CD8-positive, alpha-beta memory T cell (primary cell): ENCODE measurements around the gene SH3BP5. TPM values are rescaled to one million over a fixed set of nuclear protein-coding genes. Genes with fewer than 3 reads are reported as not detected.
A peak's percentile ranks its signal among the peaks of the same experiment; 100 is the strongest.

ENCODE experiments used
- CTCF ChIA-PET: fragments of 350-600 bp; sonication (Branson Sonifier 250); formaldehyde crosslinking; loops from one replicate; lab custom pipeline; 2021; ENCODE audit warnings: antibody characterized with exemption; lab: Charles Lee
- POLR2A ChIA-PET: fragments of 350-600 bp; sonication (Branson Sonifier 250); formaldehyde crosslinking; loops from one replicate; lab custom pipeline; 2021; ENCODE audit warnings: antibody characterized with exemption; lab: Charles Lee
- DNase-seq, 5 donors: peaks; one replicate each; pipeline versions ENCODE4 v3.0.0 to v3.0.0-alpha.2; 2020 to 2022; ENCODE audit warnings: mixed read lengths in 1 of 5
- H3K27ac ChIP-seq: one replicate; pipeline ENCODE4 v1.7.0; 2013; ENCODE audit warnings: low read depth, mild to moderate bottlenecking, low read length, moderate library complexity
- H3K27me3 ChIP-seq: 2 replicates; pipeline ENCODE4 v1.7.0; 2013; ENCODE audit warnings: low read length, mild to moderate bottlenecking; ENCODE audit not compliant: insufficient read depth, poor library complexity, severe bottlenecking
- H3K36me3 ChIP-seq: 2 replicates; pipeline ENCODE4 v1.7.0; 2013; ENCODE audit warnings: mild to moderate bottlenecking, low read length, moderate library complexity; ENCODE audit not compliant: insufficient read depth
- H3K4me1 ChIP-seq: 2 replicates; pipeline ENCODE4 v1.7.0; 2013; ENCODE audit warnings: mild to moderate bottlenecking, low read length, moderate library complexity; ENCODE audit not compliant: insufficient read depth
- H3K4me3 ChIP-seq: 2 replicates; pipeline ENCODE4 v1.7.0; 2013; ENCODE audit warnings: mild to moderate bottlenecking, low read length
- H3K9me3 ChIP-seq: 2 replicates; pipeline ENCODE4 v1.7.0; 2013; ENCODE audit warnings: mild to moderate bottlenecking, low read length
- H3K27ac Mint-ChIP-seq, 8 donors: one replicate each; pipeline ENCODE4 v1.8.0; 2020 to 2021; ENCODE audit warnings: mixed read lengths in 8 of 8, mild to moderate bottlenecking in 6 of 8, inconsistent platforms in 3 of 8, moderate library complexity in 3 of 8
- H3K27me3 Mint-ChIP-seq, 2 donors: one replicate each; pipeline ENCODE4 v1.8.0; 2020 to 2021; ENCODE audit warnings: mixed read lengths in 2 of 2, mild to moderate bottlenecking in 1 of 2, moderate library complexity in 1 of 2
- H3K36me3 Mint-ChIP-seq, 3 donors: one replicate each; pipeline ENCODE4 v1.8.0; 2020 to 2021; ENCODE audit warnings: mixed read lengths in 3 of 3, inconsistent platforms in 1 of 3, mild to moderate bottlenecking in 1 of 3
- H3K4me1 Mint-ChIP-seq, 3 donors: one replicate each; pipeline ENCODE4 v1.8.0; 2020 to 2021; ENCODE audit warnings: mixed read lengths in 3 of 3, inconsistent platforms in 1 of 3, mild to moderate bottlenecking in 1 of 3
- H3K4me3 Mint-ChIP-seq, 7 donors: one replicate each; pipeline ENCODE4 v1.8.0; 2020 to 2021; ENCODE audit warnings: mixed read lengths in 7 of 7, mild to moderate bottlenecking in 6 of 7, moderate library complexity in 4 of 7, inconsistent platforms in 2 of 7
- H3K9me3 Mint-ChIP-seq, 5 donors: one replicate each; pipeline ENCODE4 v1.8.0; 2020 to 2022; ENCODE audit warnings: mixed read lengths in 5 of 5, mild to moderate bottlenecking in 3 of 5, moderate library complexity in 2 of 5, inconsistent platforms in 1 of 5
- polyA plus RNA-seq: library from polyadenylated mRNA; unstranded; fragments of 300-500 nt; fragmentation: Illumina TruSeq; gene quantifications from one replicate; pipeline ENCODE4 v1.2.3, GENCODE V29; 2021
- total RNA-seq, 2 experiments: library from RNA; stranded (reverse); gene quantifications; one replicate each; pipeline ENCODE4 v1.2.3, GENCODE V29; 2021

The SH3BP5 gene
- total and polyA plus RNA-seq, 3 experiments from 2014 or later, result 14.2 to 84.3 (median 15.5) TPM

DNA sequence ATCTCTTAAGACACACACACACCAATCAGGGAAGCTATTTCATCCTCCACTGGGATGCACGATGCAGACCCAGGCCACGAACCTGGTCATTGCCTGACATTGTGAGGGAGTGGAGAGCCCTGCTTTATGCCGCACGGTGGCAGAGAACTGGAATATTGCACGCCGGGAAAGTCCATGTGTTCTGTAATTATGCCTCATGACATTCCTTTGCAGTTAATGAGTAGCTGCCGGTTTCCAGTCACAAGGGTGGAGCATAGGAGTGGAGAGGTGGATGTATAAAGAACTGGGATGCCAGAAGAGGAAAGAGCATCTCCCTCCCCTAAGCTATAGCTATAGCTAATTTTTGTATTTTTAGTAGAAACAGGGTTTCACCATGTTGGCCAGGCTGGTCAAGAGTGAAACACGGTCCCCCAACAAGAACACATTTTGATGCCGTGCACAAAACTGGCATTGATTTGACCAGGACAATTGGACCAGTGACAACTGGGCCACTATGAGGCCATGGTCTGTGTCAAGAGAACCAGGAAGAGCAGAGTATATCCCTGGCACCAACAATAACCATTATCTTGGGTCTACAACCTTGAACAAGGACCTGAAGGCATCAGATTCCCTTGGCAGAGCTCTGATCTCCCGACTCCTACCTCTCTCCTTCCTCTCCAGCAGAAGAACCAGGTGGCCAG lies 51.4 kb downstream of the SH3BP5 start:
- Mint-ChIP-seq H3K27me3 (no peaks in the 10 kb centered on the region), H3K4me1 (peaks cover 77 to 94% (median 89%) of the 10 kb centered on the region in 3 donors), H3K9me3 (no peaks in the 10 kb centered on the region), H3K27ac (peak overlapping the region in 4 of 8 donors; percentile 38 to 79 (median 76)), H3K4me3 (no peak overlapping the region), H3K36me3 (peaks cover 0 to 18% (median 15%) of the 10 kb centered on the region in 3 donors)
- POLR2A ChIA-PET, result interaction anchor here (1.1 kb wide), 1 partner anchor 15 kb away, joined by 3 read pairs; no protein-coding TSS in a partner anchor
- Histone ChIP-seq H3K27ac (no peak overlapping the region), H3K9me3 (no peaks in the 10 kb centered on the region), H3K4me3 (no peak overlapping the region), H3K4me1 (peaks cover 80% of the 10 kb centered on the region), H3K27me3 (no peaks in the 10 kb centered on the region), H3K36me3 (no peaks in the 10 kb centered on the region)
- CTCF ChIA-PET, result interaction anchor here (1.1 to 2.6 kb wide), 4 partner anchors 9 to 78 kb away, joined by 3 to 9 read pairs (median 6); partner anchors contain the start of gene SH3BP5
- DNase-seq, result no peak

- H3K4me1 Mint-ChIP-seq, result peaks cover 79 to 93% (median 89%) of the 10 kb centered on the region in 3 donors
- H3K9me3 ChIP-seq, result no peaks in the 10 kb centered on the region
- POLR2A ChIA-PET, result interaction anchor here (1.4 kb wide), 1 partner anchor 12 kb away, joined by 3 read pairs; no protein-coding TSS in a partner anchor
- peak overlapping the region in 3 of 8 donors; percentile 38 to 67 (median 47) for H3K27ac Mint-ChIP-seq
- no peak for DNase-seq
- no peaks in the 10 kb centered on the region for H3K36me3 ChIP-seq
- CTCF ChIA-PET, result interaction anchor here (1.1 to 2.6 kb wide), 6 partner anchors 9 to 77 kb away, joined by 3 to 9 read pairs (median 4); partner anchors contain the start of gene SH3BP5
- H3K4me3 ChIP-seq, result no peak overlapping the region
- no peak overlapping the region for H3K27ac ChIP-seq
- H3K27me3 ChIP-seq, result no peaks in the 10 kb centered on the region
- H3K9me3 Mint-ChIP-seq, result no peaks in the 10 kb centered on the region
- H3K36me3 Mint-ChIP-seq, result peaks cover 0 to 10% (median 8%) of the 10 kb centered on the region in 3 donors
- H3K4me3 Mint-ChIP-seq, result peak overlapping the region in 1 of 7 donors; percentile 8
- H3K4me1 ChIP-seq, result peaks cover 75% of the 10 kb centered on the region
- no peaks in the 10 kb centered on the region for H3K27me3 Mint-ChIP-seq
Observed at GRCh38 chr3:15279671-15280402, 52.5 kb downstream of the SH3BP5 start.

GRCh38 chr3:15279205-15279604 lies 53.2 kb downstream of the SH3BP5 start:
- Mint-ChIP-seq H3K4me3 (no peak overlapping the region), H3K27me3 (no peaks in the 10 kb centered on the region), H3K4me1 (peaks cover 80 to 93% (median 92%) of the 10 kb centered on the region in 3 donors), H3K9me3 (no peaks in the 10 kb centered on the region), H3K36me3 (peaks cover 0 to 10% (median 8%) of the 10 kb centered on the region in 3 donors), H3K27ac (peak overlapping the region in 1 of 8 donors; percentile 24)
- no peaks in the 10 kb centered on the region for H3K9me3 ChIP-seq
- no peak overlapping the region for H3K4me3 ChIP-seq
- DNase-seq, result no peak
- no peak overlapping the region for H3K27ac ChIP-seq
- peaks cover 73% of the 10 kb centered on the region for H3K4me1 ChIP-seq
- ChIA-PET CTCF (interaction anchor here (1.0 to 2.6 kb wide), 6 partner anchors 9 to 54 kb away, joined by 3 to 9 read pairs (median 4); partner anchors contain the start of gene SH3BP5), POLR2A (interaction anchor here (1.4 kb wide), 1 partner anchor 11 kb away, joined by 3 read pairs; no protein-coding TSS in a partner anchor)
- no peaks in the 10 kb centered on the region for H3K36me3 ChIP-seq
- no peaks in the 10 kb centered on the region for H3K27me3 ChIP-seq

GRCh38 chr3:15277861-15278500 lies 54.4 kb downstream of the SH3BP5 start:
- peaks cover 79 to 93% (median 92%) of the 10 kb centered on the region in 3 donors for H3K4me1 Mint-ChIP-seq
- H3K27me3 ChIP-seq, result no peaks in the 10 kb centered on the region
- H3K9me3 Mint-ChIP-seq, result no peaks in the 10 kb centered on the region
- peaks cover 69% of the 10 kb centered on the region for H3K4me1 ChIP-seq
- no peaks in the 10 kb centered on the region for H3K27me3 Mint-ChIP-seq
- H3K27ac Mint-ChIP-seq, result peak overlapping the region in 4 of 8 donors; percentile 32 to 75 (median 55)
- H3K4me3 Mint-ChIP-seq, result no peak overlapping the region
- H3K36me3 ChIP-seq, result no peaks in the 10 kb centered on the region
- CTCF ChIA-PET, result interaction anchor here (1.0 to 4.0 kb wide), 3 partner anchors 10 to 55 kb away, joined by 3 to 18 read pairs (median 4); partner anchors contain the start of gene SH3BP5
- H3K9me3 ChIP-seq, result no peaks in the 10 kb centered on the region
- no peak overlapping the region for H3K4me3 ChIP-seq
- no peak overlapping the region for H3K27ac ChIP-seq
- no peak for DNase-seq
- peaks cover 0 to 8% (median 5%) of the 10 kb centered on the region in 3 donors for H3K36me3 Mint-ChIP-seq
- POLR2A ChIA-PET, result no interaction called here

DNA sequence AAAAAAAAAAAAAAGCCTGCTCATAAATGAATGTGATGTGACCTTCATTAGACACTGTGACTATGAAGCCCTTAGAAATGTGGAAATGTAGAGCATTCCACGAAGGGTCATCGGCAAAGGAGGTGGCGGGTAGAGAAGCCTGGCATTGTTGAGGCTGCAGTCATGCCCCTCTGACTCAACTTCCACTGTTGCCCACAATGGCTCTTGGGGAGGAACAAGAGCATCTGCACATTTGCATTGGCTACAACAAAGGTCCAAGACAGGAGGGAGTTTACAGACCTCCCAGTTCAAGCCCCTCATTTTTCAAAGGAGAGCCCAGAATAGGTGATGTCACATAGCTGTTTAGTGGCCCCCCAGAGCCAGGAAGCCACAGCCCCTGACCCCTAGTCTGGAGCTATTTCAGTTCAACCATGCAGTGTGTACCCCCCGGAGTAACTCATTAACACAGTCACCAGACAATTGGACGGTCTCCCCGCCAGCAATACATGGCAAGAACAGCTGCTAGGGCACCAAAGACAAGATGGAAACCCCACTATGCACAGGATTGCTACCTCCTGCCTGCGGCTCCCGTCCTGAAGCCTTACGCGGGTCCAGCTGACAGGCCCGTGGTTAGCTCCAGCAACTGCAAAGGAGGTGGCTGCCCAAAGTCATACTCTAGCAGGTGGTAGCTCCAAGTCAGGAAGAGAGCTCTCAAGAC lies 56.2 kb downstream of the SH3BP5 start:
- Mint-ChIP-seq H3K36me3 (peaks cover 0 to 6% (median 3%) of the 10 kb centered on the region in 3 donors), H3K27ac (peak overlapping the region; percentile 20 to 96 (median 65)), H3K9me3 (no peaks in the 10 kb centered on the region), H3K4me1 (peaks cover 79 to 94% (median 92%) of the 10 kb centered on the region in 3 donors), H3K27me3 (no peaks in the 10 kb centered on the region), H3K4me3 (peak overlapping the region in 2 of 7 donors; percentile 0 to 13)
- Histone ChIP-seq H3K27ac (no peak overlapping the region), H3K27me3 (no peaks in the 10 kb centered on the region), H3K9me3 (no peaks in the 10 kb centered on the region), H3K4me3 (no peak overlapping the region), H3K36me3 (no peaks in the 10 kb centered on the region), H3K4me1 (peaks cover 82% of the 10 kb centered on the region)
- ChIA-PET POLR2A (interaction anchor here (0.7 kb wide), 1 partner anchor 52 kb away, joined by 4 read pairs; no protein-coding TSS in a partner anchor), CTCF (interaction anchor here (1.4 to 4.0 kb wide), 4 partner anchors 9 to 57 kb away, joined by 6 to 18 read pairs (median 12); partner anchors contain the start of gene SH3BP5)
- no peak for DNase-seq

- no peak overlapping the region for H3K27ac ChIP-seq
- DNase-seq, result no peak
- H3K9me3 ChIP-seq, result no peaks in the 10 kb centered on the region
- H3K27me3 ChIP-seq, result no peaks in the 10 kb centered on the region
- Mint-ChIP-seq H3K36me3 (peaks cover 0 to 8% (median 4%) of the 10 kb centered on the region in 3 donors), H3K9me3 (no peaks in the 10 kb centered on the region), H3K4me1 (peaks cover 79 to 90% (median 86%) of the 10 kb centered on the region in 3 donors), H3K4me3 (peak overlapping the region in 2 of 7 donors; percentile 6 to 9), H3K27ac (peak overlapping the region; percentile 61 to 98 (median 95)), H3K27me3 (no peaks in the 10 kb centered on the region)
- H3K4me3 ChIP-seq, result no peak overlapping the region
- H3K36me3 ChIP-seq, result no peaks in the 10 kb centered on the region
- ChIA-PET POLR2A (interaction anchor here (1.5 kb wide), 1 partner anchor 18 kb away, joined by 5 read pairs; no protein-coding TSS in a partner anchor), CTCF (interaction anchor here (0.9 to 2.0 kb wide), 3 partner anchors 8 to 76 kb away, joined by 3 to 9 read pairs (median 5); partner anchors contain the start of gene SH3BP5)
- peaks cover 84% of the 10 kb centered on the region for H3K4me1 ChIP-seq
Observed at GRCh38 chr3:15273227-15273626, 59.2 kb downstream of the SH3BP5 start.
